IPS-20b (cell line): ENCODE results near the gene KCTD1.
"Not testable (repeated sequence)": the region's sequence is repeated elsewhere in the genome, so short reads cannot be mapped to it uniquely, and the experiment has no call there.

Source experiments
- H3K27ac ChIP-seq: one replicate; pipeline ENCODE4 v1.5.1; 2013; ENCODE audit warnings: low read length
- H3K27me3 ChIP-seq: 2 replicates; pipeline ENCODE4 v1.6.1; 2013; ENCODE audit warnings: mild to moderate bottlenecking, low read length, inconsistent platforms; ENCODE audit not compliant: insufficient read depth
- H3K36me3 ChIP-seq: 2 replicates; pipeline ENCODE4 v1.6.1; 2013; ENCODE audit warnings: low read depth, mild to moderate bottlenecking, inconsistent platforms, low read length, moderate library complexity; ENCODE audit not compliant: insufficient read depth
- H3K4me1 ChIP-seq: 2 replicates; pipeline ENCODE4 v1.6.1; 2013; ENCODE audit warnings: mild to moderate bottlenecking, control low read depth, inconsistent platforms, low read length, moderate library complexity; ENCODE audit not compliant: insufficient read depth
- H3K4me3 ChIP-seq: 2 replicates; pipeline ENCODE4 v1.5.1; 2013; ENCODE audit warnings: mild to moderate bottlenecking, low read length, inconsistent platforms
- H3K9ac ChIP-seq: 2 replicates; pipeline ENCODE4 v1.6.1; 2013; ENCODE audit warnings: low read depth, mild to moderate bottlenecking, inconsistent platforms, low read length, moderate library complexity
- H3K9me3 ChIP-seq: 2 replicates; pipeline ENCODE4 v1.6.1; 2013; ENCODE audit warnings: mild to moderate bottlenecking, low read depth, low read length, inconsistent platforms; ENCODE audit not compliant: insufficient read depth

Gene KCTD1

DNA sequence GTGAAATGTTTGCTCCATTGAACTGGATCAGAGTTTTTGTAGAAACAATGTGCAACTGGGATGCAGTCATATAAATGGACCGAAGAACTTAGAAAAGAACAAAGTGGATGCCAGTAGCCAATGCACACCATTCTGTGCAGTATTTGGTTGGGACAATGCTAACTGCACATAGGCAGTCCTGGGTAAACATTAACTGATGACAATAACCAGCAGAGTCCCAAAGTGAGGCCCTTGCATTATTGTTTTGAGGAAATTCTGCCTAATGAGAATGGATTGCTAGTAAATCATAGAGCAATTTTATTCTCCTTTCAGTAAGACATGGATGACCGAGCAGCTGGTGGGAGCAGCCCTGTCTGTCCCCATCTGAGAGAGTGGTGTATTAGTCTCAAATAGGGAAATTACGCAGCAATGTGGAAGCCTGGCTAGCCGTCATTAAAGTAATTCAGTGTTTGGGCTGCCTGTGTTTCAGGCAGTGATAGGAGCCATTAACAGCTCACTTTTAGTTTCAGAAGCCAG lies 94.9 kb downstream of the KCTD1 start:
- peaks cover 4% of the 10 kb centered on the region; the same call in 1 of the 2 replicates for H3K27me3 ChIP-seq
- no peak overlapping the region for H3K9ac ChIP-seq
- H3K4me3 ChIP-seq = no peak overlapping the region
- H3K9me3 ChIP-seq = no peaks in the 10 kb centered on the region
- no peak overlapping the region for H3K27ac ChIP-seq
- peaks cover 4% of the 10 kb centered on the region; the same call in 1 of the 2 replicates for H3K36me3 ChIP-seq
- peaks cover 8% of the 10 kb centered on the region for H3K4me1 ChIP-seq

DNA sequence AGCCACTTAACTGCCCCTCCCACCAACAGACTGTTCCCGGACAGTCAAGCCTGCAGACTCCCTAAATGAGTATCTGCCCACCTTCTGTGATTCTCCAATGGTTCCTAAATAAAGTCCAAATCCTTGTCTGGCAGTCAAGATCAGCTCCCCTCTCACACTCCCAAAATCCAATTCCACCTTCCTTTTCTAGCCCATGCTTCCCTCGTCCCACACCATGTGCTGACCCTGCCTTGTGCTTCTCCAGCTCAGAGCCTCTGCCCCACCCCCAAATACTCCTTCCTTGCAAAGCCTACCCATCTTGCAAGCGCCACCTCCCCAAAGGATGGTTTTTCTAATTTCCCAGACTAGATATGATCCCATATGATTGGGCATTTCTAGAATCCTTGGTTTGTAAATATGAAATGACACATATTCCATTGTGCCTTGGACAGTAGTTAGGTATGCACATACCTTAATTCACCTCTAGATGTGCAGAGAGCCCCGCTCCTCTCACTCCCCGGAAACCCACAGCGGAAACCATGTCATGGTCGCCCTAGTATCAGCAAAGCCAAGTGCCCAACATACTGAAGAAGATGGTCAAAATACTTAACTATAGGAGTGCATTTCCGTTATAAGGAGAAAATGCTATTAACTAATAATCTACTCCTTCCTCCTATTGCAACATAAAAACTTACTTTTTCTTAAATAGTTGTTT lies 97.2 kb downstream of the KCTD1 start:
- H3K9me3 ChIP-seq = no peaks in the 10 kb centered on the region
- H3K9ac ChIP-seq = no peak overlapping the region
- H3K4me3 ChIP-seq = no peak overlapping the region
- H3K36me3 ChIP-seq = peaks cover 4% of the 10 kb centered on the region; the same call in 1 of the 2 replicates
- no peaks in the 10 kb centered on the region for H3K27me3 ChIP-seq
- H3K27ac ChIP-seq = no peak overlapping the region
- peaks cover 9% of the 10 kb centered on the region; the same call in 1 of the 2 replicates for H3K4me1 ChIP-seq

DNA sequence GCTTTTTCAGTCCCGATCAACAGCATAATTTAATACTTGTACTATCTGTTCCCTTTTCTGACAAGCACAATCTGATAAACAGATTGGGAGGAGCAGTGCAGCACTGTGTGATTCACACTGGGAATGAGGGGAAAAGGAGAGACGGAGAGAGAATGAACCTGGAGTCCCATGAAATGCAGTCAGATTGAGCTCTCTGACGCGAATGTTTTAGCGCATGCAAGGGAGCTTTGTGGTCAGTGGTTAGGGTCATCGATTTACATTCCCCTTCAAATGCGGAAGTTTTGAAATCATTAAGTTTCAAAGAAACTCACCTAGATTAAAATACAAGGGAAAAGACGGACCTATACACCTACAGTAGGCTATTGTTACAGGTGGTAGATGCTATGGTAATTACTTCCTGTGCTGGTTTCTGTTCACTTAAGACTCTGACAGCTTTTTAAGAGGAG lies 99.6 kb downstream of the KCTD1 start:
- no peaks in the 10 kb centered on the region for H3K27me3 ChIP-seq
- no peak overlapping the region for H3K27ac ChIP-seq
- H3K4me3 ChIP-seq = no peak overlapping the region
- peaks cover 9% of the 10 kb centered on the region; the same call in 1 of the 2 replicates for H3K4me1 ChIP-seq
- peaks cover 2% of the 10 kb centered on the region; the same call in 1 of the 2 replicates for H3K9me3 ChIP-seq
- H3K36me3 ChIP-seq = no peaks in the 10 kb centered on the region
- H3K9ac ChIP-seq = no peak overlapping the region

DNA sequence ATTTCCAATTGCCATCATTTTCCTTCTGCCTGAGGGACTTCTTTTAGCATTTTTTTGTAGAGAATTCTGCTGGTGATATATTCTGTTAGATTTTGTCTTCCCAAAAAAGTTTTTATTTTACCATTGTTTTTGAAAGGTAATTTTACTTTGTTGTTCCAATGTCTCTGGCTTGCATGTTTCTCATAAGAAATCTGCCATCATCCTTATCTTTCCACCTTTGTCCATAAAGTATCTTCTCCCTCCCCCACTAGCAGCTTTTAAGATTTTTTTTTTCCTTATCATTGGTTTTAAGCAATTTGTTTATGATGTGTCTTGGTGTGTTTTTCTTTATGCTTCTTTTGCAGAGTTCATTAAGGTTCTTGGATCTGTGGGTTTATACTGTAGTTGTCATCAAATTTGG lies 104.5 kb downstream of the KCTD1 start:
- no peak overlapping the region for H3K4me3 ChIP-seq
- no peak overlapping the region for H3K9ac ChIP-seq
- no peak overlapping the region for H3K27ac ChIP-seq
- H3K9me3 ChIP-seq = peaks cover 2% of the 10 kb centered on the region; the same call in 1 of the 2 replicates
- H3K36me3 ChIP-seq = no peaks in the 10 kb centered on the region
- H3K4me1 ChIP-seq = peaks cover 4% of the 10 kb centered on the region; the same call in 1 of the 2 replicates
- H3K27me3 ChIP-seq = no peaks in the 10 kb centered on the region

DNA sequence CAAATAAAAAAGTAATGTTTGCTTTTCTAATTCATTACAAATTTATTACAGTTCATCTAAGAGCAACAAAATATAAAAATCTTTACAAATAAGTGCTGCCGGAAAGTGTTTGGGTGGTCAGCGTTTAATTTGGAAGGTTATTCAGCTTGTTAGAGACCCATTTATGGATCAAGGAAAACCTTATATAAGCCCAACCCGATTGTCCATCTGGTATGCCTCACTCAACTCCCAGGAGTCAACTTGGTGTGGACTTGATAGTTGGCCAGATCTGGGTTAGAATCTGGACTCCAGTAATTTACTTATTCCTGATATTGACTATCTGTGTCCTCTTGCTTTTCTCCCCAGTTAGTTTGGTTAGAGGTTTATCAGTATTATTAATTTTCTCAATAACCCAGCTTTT lies 106.2 kb downstream of the KCTD1 start:
- Histone ChIP-seq H3K9ac (no peak overlapping the region), H3K9me3 (peaks cover 2% of the 10 kb centered on the region; the same call in 1 of the 2 replicates), H3K4me1 (no peaks in the 10 kb centered on the region), H3K27ac (no peak overlapping the region), H3K36me3 (no peaks in the 10 kb centered on the region), H3K27me3 (no peaks in the 10 kb centered on the region), H3K4me3 (no peak overlapping the region)

DNA sequence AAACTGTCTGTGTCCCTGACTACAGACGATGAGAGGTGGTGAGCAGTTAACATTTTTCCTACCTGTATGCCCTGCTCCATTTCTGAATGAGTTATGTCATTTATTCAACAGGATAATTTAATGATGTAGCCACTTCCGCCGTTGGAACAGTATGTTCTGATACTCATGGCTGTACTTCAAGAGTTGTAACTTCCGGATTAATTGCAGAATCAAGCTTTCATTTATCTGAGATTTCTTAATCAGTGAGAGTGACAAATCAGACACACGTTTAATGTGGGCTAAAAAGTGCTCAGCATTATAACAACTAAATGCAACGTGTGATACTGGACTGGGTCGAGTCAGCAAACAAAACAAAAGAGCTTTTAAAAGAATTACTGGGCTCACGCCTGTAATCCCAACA lies 107.7 kb downstream of the KCTD1 start:
- Histone ChIP-seq H3K27me3 (no peaks in the 10 kb centered on the region), H3K27ac (no peak overlapping the region), H3K4me3 (no peak overlapping the region), H3K4me1 (peaks cover 4% of the 10 kb centered on the region; the same call in 1 of the 2 replicates), H3K9ac (no peak overlapping the region), H3K9me3 (peaks cover 2% of the 10 kb centered on the region; the same call in 1 of the 2 replicates), H3K36me3 (no peaks in the 10 kb centered on the region)

DNA sequence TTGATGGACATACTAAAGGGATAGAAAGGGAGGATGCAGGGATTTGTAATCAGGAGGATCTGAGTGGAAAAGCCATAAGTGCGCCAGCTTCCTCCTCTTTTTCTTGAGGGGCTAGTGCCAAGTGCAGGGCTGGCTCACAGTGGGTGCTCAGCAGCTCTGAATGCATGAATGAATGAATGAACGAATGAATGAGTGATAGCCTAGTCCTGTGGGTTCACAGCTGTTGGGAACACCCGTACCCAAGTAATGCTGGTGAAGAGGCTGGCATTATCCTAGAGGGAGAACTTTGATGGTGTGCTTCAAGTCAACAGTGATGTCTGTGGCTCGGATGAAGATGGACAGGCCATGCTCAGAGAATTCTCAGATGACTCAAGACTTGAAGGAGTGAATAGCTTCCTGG lies 108.8 kb downstream of the KCTD1 start:
- H3K36me3 ChIP-seq = no peaks in the 10 kb centered on the region
- no peak overlapping the region for H3K9ac ChIP-seq
- H3K4me1 ChIP-seq = peaks cover 4% of the 10 kb centered on the region; the same call in 1 of the 2 replicates
- H3K4me3 ChIP-seq = no peak overlapping the region
- H3K9me3 ChIP-seq = peaks cover 2% of the 10 kb centered on the region; the same call in 1 of the 2 replicates
- H3K27me3 ChIP-seq = no peaks in the 10 kb centered on the region
- H3K27ac ChIP-seq = no peak overlapping the region

DNA sequence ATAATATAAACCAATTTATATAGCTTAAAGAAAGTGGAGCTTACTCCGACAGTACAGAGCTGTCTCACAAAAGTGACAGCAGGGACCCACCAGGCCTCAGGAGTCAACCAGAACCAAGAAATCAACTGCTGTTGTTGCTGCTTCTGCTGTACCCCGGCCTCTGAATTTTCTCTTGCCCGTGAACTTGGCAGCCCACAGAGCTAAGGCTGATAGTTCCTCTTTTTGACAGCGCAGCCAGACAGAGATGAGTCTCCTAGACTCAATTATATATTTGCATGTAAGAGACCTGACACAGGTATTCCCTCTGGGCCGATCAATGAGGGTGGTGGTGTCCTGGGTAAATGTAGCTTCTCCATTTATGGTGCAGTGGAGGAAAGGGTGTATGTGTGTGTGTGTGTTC lies 109.4 kb downstream of the KCTD1 start:
- Histone ChIP-seq H3K4me3 (no peak overlapping the region), H3K4me1 (peaks cover 4% of the 10 kb centered on the region; the same call in 1 of the 2 replicates), H3K36me3 (no peaks in the 10 kb centered on the region), H3K9me3 (no peaks in the 10 kb centered on the region), H3K27me3 (no peaks in the 10 kb centered on the region), H3K9ac (no peak overlapping the region), H3K27ac (no peak overlapping the region)

DNA sequence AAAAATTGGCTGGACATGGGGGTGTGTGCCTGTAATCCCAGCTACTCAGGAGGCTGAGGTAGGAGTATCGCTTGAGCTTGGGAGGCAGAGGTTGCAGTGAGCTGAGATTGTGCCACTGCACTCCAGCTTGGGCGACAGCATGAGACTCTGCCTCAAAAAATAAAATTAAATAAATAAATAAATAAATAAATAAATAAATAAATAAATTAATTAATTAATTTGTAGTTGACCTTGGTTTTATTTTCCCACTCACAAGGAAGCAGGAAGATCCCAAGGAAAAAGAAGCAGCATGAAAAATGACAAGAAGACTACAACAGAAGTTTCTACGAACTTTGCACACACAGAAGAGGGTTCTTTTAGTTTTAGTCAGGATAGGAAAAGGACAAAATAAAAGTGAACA lies 110.7 kb downstream of the KCTD1 start:
- H3K4me1 ChIP-seq, H3K27ac ChIP-seq, H3K9ac ChIP-seq, H3K4me3 ChIP-seq, H3K36me3 ChIP-seq, H3K9me3 ChIP-seq, H3K27me3 ChIP-seq: not testable (repeated sequence)

DNA sequence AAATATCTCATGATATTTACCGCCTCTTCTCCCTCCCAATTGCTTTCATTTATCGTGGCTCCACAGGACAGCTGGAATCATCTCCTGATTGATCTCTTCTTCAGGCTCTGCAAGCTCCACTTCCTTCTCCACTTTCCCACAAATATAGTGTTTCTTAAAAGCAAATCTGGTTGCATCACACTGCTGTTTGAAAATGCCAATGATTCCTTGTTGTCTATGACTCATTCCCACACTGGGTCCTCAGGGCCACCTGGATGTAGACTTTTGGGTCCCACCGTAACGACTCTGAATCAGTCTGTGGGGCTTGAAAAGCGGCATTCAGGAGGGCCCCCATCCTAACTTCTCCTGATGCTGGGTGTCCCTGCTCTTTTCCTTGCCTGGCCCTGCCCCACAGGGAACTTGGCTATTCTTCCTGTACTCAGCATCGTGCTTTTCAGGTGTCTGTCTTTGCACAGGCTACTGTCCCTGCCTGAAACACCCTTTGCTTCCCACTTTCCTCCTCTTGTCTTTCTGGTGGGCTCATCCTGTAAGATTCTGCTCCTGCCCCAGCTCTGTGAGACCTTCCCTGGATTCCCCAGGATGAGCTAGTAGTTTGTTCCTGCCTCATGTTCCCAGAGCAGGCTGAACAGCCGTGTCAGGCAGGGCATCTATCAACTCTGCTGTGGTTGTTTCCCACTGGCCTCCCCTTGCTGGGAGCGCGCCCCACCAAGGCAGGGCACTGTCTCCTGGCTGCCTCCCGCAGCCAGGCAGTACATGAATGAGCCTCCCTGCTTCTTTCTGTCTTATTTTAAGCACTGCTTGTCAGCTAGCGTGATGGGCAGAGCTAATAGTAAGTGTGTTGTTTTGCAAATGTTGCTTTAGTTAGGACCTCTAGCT lies 111.9 kb downstream of the KCTD1 start:
- Histone ChIP-seq H3K4me1 (peaks cover 4% of the 10 kb centered on the region; the same call in 1 of the 2 replicates), H3K9ac (no peak overlapping the region), H3K4me3 (no peak overlapping the region), H3K27ac (no peak overlapping the region), H3K27me3 (no peaks in the 10 kb centered on the region), H3K36me3 (no peaks in the 10 kb centered on the region), H3K9me3 (no peaks in the 10 kb centered on the region)

DNA sequence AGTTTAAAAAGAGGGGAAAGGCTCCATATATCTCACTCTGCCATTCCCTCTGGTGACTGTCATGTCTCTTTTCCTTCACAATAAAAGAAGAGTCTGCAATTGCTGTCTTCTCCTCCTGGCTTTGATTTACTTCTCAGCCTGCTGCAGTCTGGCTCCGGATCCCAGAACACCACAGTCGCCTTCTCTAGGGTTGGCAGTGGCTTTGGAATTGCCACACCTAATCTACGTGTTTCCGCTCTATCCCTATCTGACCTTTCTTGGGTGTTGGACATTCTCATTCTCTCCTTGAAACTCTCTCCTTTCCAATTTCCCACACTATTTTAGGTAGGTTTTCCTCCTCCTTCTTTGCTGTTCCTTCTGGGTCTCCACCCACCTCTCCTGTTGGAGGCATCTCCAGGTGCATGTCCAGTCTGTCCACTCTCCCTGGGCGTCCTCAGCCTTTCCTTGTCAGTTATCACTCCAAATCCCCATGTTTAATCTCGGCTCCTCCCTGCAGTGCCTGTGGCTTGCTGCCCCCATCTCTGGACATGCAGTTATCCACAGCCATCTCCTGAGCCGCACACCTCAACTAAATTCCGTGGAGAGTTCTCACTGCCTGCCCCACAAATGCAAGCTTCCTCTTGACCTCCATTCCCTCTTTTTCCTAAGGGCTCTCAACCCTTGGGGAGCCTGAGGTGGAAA lies 112.8 kb downstream of the KCTD1 start:
- Histone ChIP-seq H3K27ac (no peak overlapping the region), H3K36me3 (no peaks in the 10 kb centered on the region), H3K9ac (no peak overlapping the region), H3K4me1 (peaks cover 4% of the 10 kb centered on the region; the same call in 1 of the 2 replicates), H3K9me3 (no peaks in the 10 kb centered on the region), H3K4me3 (no peak overlapping the region), H3K27me3 (no peaks in the 10 kb centered on the region)
